A673 (cell line): ENCODE results near the gene MYO1H.

Experiments used
- EZH2 ChIP-seq: fragments of 200-600 bp; sonication (generic); IDR thresholded peaks from 2 replicates; pipeline ENCODE4 v1.6.1; 2017; ENCODE audit warnings: borderline replicate concordance, low read depth, mild to moderate bottlenecking, mixed read lengths, antibody characterized with exemption, low read length; ENCODE audit not compliant: poor library complexity, severe bottlenecking
- TF ChIP-seq, protein P1 (sequence below): fragments of 300-800, 200-600 bp; sonication (generic); conservative IDR thresholded peaks from 2 replicates; pipeline ENCODE4 v1.5.1; 2017; ENCODE audit warnings: low read depth, mild to moderate bottlenecking, antibody characterized with exemption, low read length, moderate library complexity, mixed read lengths

DNA sequence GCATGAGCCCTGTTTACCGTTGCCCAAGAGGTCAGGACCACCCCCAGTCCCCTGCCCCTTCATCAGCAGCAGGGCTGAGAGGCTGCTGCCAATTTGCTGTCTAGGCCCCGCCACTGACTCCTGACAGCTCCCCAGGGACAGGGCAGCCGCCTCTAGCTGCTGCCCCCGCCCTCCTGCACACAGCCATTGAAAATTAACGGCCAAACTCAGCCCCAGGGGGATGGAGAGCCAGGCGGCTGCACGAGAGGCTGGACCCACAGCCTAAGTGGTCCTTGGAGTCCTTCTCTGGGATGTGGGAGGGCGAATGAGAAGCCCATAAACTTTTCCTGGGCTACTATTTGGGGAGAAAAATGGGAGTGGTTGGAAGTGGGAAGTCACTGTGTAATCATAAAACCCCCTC lies 43.2 kb upstream of the MYO1H start:
- TF ChIP-seq EZH2: no peak
- TF ChIP-seq, protein P1, sequence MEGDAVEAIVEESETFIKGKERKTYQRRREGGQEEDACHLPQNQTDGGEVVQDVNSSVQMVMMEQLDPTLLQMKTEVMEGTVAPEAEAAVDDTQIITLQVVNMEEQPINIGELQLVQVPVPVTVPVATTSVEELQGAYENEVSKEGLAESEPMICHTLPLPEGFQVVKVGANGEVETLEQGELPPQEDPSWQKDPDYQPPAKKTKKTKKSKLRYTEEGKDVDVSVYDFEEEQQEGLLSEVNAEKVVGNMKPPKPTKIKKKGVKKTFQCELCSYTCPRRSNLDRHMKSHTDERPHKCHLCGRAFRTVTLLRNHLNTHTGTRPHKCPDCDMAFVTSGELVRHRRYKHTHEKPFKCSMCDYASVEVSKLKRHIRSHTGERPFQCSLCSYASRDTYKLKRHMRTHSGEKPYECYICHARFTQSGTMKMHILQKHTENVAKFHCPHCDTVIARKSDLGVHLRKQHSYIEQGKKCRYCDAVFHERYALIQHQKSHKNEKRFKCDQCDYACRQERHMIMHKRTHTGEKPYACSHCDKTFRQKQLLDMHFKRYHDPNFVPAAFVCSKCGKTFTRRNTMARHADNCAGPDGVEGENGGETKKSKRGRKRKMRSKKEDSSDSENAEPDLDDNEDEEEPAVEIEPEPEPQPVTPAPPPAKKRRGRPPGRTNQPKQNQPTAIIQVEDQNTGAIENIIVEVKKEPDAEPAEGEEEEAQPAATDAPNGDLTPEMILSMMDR: no peak
